ENCODE results near the gene KCNAB1. TPM values are rescaled to one million over a fixed set of nuclear protein-coding genes. Genes with fewer than 3 reads are reported as not detected.

KCNAB1 gene
- total RNA-seq, 1 experiment from 2014 or later: not detected

- TF ChIP-seq YY1 (IDR thresholded peaks at IDR 0.05; ENCODE audit: extremely low read depth, insufficient replicate concordance, low read depth, low read length): no peak
- TF ChIP-seq POLR2A (IDR thresholded peaks at IDR 0.05; ENCODE audit: borderline replicate concordance, extremely low read depth, insufficient read depth, insufficient read length): no peak
- TF ChIP-seq SRF (IDR thresholded peaks at IDR 0.05; ENCODE audit: low read depth): no peak
- TF ChIP-seq TCF7L2 (IDR thresholded peaks at IDR 0.05; ENCODE audit: borderline replicate concordance, extremely low read depth, insufficient read depth, insufficient read length): no peak
- TF ChIP-seq ELF1 (IDR thresholded peaks at IDR 0.05; ENCODE audit: borderline replicate concordance, low read depth): no peak
- no peak for TF ChIP-seq CBX3 (IDR thresholded peaks at IDR 0.05; ENCODE audit: low read depth)
- TF ChIP-seq EGR1 (IDR thresholded peaks at IDR 0.05; ENCODE audit: low read depth): no peak
- TF ChIP-seq EZH2 (IDR thresholded peaks at IDR 0.05): no peak
- TF ChIP-seq SP1 (IDR thresholded peaks at IDR 0.05; ENCODE audit: low read depth): no peak
- no peak for TF ChIP-seq ZBTB33 (IDR thresholded peaks at IDR 0.05; ENCODE audit: extremely low read depth, insufficient replicate concordance, low read length)
- TF ChIP-seq SIN3A (IDR thresholded peaks at IDR 0.05; ENCODE audit: low read depth): no peak
- no peak for TF ChIP-seq EZH2phosphoT487 (IDR thresholded peaks at IDR 0.05; ENCODE audit: borderline replicate concordance)
Observed at GRCh38 chr3:156575641-156576040, 455.3 kb downstream of the KCNAB1 start (continued).

DNA sequence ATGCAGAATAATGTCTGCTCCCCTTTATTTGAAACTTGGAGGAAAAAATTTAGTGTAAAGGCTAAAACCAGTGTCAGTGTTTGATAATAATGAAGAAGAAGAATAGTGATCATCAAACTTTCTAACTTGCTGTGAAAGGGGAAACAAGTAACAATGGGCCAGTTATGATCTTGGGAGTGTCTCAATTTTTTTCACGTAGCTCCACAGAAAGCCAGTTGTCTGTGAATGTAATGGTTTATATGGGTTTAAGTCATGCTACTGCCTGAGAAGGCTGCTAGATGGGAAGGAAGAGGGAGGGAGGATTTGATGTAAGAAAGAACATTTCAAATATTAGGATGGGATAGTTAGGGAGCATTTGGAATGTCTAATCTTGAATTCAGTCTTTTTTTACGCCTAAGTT lies 455.7 kb downstream of the KCNAB1 start:
- TF ChIP-seq MAX (IDR thresholded peaks at IDR 0.05) (no peak), EGR1 (IDR thresholded peaks at IDR 0.05; ENCODE audit: low read depth) (no peak), RAD21 (IDR thresholded peaks at IDR 0.05; ENCODE audit: low read depth) (no peak), ZBTB33 (IDR thresholded peaks at IDR 0.05; ENCODE audit: extremely low read depth, insufficient replicate concordance, low read length) (no peak), POLR2A (IDR thresholded peaks at IDR 0.05; ENCODE audit: borderline replicate concordance, extremely low read depth, insufficient read depth, insufficient read length) (no peak), TCF7L2 (IDR thresholded peaks at IDR 0.05; ENCODE audit: borderline replicate concordance, extremely low read depth, insufficient read depth, insufficient read length) (no peak), POLR2AphosphoS5 (IDR thresholded peaks at IDR 0.05; ENCODE audit: low read depth, low read length) (no peak), YY1 (IDR thresholded peaks at IDR 0.05; ENCODE audit: extremely low read depth, insufficient replicate concordance, low read depth, low read length) (no peak), SRF (IDR thresholded peaks at IDR 0.05; ENCODE audit: low read depth) (no peak)
- no peak for DNase-seq (ENCODE audit: low read depth, low spot score)
- H3K36me3 ChIP-seq (ENCODE audit: control insufficient read depth in 1 of 2, insufficient read depth in 2 of 2, low read length in 2 of 2): no peaks in the 10 kb centered on the region
- no peaks in the 10 kb centered on the region for H3K4me1 ChIP-seq (ENCODE audit: control insufficient read depth in 1 of 2, insufficient read depth in 2 of 2, low read length in 2 of 2)
- BruUV-seq (replicated peaks): no TSS peak
- ChIA-PET POLR2A (interaction anchor here (1.4 kb wide), 1 partner anchor 21 kb away, joined by 5 read pairs; the partner anchor contains the start of gene SSR3), CTCF (no interaction called here), RAD21 (ENCODE audit: low non-redundant PET in 1 of 2, low total read pairs in 2 of 2, uncharacterized antibody in 2 of 2, unreplicated experiment in 2 of 2) (no interaction called here)
- H3K4me3 ChIP-seq (replicated peaks in 1 of 2; ENCODE audit: low read depth in 1 of 2, low read length in 2 of 2): no peak overlapping the region
- no peak overlapping the region for H3K9ac ChIP-seq (ENCODE audit: low read length)
- ATAC-seq: no peak
- H3K9me3 ChIP-seq (ENCODE audit: control insufficient read depth in 1 of 2, insufficient read depth in 1 of 2, low read depth in 1 of 2, low read length in 2 of 2): no peaks in the 10 kb centered on the region
- no peak overlapping the region for H3K4me2 ChIP-seq (ENCODE audit: low read length)
- no peak overlapping the region for H2AFZ ChIP-seq (ENCODE audit: low read depth, low read length, poor library complexity, severe bottlenecking)
- H3K9me2 ChIP-seq (ENCODE audit: insufficient read depth): no peaks in the 10 kb centered on the region
- H3K27me3 ChIP-seq (ENCODE audit: insufficient read depth, low read length): no peaks in the 10 kb centered on the region
- intact Hi-C loops (cut with micrococcal nuclease): no loop called here
- no peaks in the 10 kb centered on the region for H4K20me1 ChIP-seq (ENCODE audit: insufficient read depth)
- no peaks in the 10 kb centered on the region for H3K79me2 ChIP-seq (ENCODE audit: insufficient read depth, low read length)
- H3K27ac ChIP-seq (ENCODE audit: low read depth, low read length): no peak overlapping the region

Measured in HCT116 (cell line).